GM21619 (cell line): ENCODE results near the gene PPFIBP2.

Source experiments
- ATAC-seq: cut with Tn5 transposase; IDR thresholded peaks from one replicate; pipeline ENCODE4 v1.9.1; 2021; ENCODE audit not compliant: unreplicated experiment

PPFIBP2 gene

GRCh38 chr11:7575841-7576725 is 62.3 kb downstream of the PPFIBP2 start:
- ATAC-seq: no peak

DNA sequence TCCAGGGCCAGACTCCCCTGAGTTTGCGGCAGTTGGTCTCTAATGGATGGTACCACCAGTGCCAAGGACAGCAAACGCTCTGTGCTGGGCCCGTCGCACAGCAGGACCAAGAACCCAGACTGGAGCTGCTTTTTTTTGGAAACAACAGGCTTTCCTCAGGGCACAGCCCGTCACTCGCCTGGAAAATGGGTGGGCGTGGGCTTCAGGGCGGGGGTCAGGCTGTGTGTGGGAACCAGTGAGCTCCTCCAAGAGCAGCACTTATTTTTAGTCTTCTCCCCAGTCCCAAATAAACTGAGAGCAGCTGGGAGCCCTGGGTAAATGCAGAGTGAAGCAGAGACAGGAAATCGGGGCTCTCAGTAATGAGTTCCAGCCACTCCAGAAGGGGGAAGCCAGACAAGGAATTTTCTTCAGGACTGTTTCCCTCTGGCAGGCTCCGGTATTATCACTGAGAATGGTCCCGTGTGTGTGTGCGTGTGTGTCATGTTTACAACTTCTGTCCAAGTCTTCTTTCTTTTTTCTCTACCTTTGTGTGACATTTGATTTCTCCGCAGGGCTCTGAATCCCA is 63.0 kb downstream of the PPFIBP2 start:
- ATAC-seq: no peak

DNA sequence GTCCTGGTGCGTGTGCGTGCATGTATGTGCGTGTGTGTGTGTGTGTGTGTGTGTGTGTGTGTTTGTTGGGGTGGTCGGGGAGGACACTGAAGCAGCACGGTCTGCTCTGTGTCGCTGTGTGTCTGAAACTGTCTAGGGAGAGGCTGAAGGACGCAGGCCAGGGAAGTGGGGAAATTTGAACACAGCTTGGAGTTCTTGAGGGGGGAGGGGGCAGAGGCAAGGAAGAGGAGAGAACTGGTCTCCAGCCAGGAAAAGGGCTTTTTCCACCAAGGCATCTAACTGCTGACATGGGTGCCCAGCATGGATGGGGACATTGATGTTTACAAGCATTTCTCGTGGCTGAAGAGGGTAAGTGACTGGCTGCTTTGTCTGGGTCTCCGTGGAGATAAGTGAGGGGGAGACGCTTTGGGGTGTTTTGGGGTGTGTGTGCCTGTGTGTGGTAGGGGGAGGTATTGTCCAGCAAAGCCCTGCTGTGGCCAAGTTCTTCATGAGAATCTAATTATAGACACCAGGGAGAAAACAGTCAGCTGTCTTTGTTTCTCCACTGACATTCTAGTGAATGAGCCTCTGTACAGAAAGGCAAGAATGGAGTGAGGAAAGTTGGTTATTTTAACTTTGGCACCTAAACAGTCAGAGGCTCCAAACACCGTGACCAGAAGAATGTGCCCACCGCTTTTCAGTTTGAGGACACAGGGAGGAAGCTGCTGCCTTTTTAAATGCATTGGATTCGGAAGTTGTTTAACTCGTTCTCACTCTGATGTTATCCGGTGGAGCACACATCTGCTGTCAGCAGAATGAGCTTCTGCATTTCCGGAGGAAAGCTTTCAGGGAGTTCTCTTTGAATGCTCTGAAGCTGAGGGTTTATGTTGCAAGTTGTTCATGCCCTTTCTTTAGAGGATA is 63.7 kb downstream of the PPFIBP2 start:
- ATAC-seq: peak; percentile 51

- ATAC-seq: no peak
Observed at GRCh38 chr11:7578276-7578955, 64.6 kb downstream of the PPFIBP2 start.

GRCh38 chr11:7579361-7579791 is 65.6 kb downstream of the PPFIBP2 start:
- no peak for ATAC-seq

- no peak for ATAC-seq
Observed at GRCh38 chr11:7581021-7581590, 67.3 kb downstream of the PPFIBP2 start.

- ATAC-seq: no peak
Observed at GRCh38 chr11:7582338-7582985, 68.7 kb downstream of the PPFIBP2 start.

GRCh38 chr11:7583248-7583647 is 69.4 kb downstream of the PPFIBP2 start:
- ATAC-seq: no peak

DNA sequence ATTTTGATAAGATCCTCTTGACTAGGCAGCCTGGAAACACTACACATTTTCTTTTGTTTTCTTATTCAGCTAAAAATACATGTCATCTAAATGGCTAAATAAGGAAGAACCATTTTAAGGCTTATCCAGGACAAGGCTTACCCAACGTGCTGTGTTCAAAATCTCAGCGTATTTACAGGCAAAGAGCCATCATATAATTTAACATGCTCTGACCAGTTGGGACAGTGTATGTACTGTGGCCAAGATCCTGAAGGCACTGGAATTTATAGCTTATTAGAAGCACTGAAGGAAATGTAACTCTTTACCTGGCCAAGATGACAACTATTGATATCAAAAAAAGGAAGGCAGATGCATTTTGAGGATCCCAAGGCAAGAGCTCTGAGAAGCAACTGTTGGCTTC is 71.1 kb downstream of the PPFIBP2 start:
- ATAC-seq: no peak

- no peak for ATAC-seq
Observed at GRCh38 chr11:7585816-7586215, 72.0 kb downstream of the PPFIBP2 start.

GRCh38 chr11:7586376-7586775 is 72.6 kb downstream of the PPFIBP2 start:
- no peak for ATAC-seq

DNA sequence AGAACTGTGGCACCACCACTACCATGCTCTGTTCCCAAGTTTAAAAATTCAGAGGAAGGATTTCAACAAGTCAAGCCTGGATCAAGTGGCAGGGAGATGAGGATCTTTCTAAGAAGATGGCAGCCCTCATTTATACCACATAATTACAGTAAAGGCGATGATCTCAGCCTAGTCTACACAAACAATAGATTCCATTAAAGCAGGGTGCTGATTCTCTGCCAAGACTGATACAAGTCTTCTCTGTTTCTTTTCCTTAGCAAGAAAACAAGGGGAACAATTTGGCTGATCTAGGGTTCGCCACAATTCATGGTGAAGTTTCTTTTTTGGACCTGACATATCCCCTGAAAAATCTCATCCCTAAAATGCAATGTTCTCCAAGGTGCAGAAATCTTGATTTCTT is 73.9 kb downstream of the PPFIBP2 start:
- no peak for ATAC-seq

- ATAC-seq: no peak
Observed at GRCh38 chr11:7589861-7590260, 76.1 kb downstream of the PPFIBP2 start.

DNA sequence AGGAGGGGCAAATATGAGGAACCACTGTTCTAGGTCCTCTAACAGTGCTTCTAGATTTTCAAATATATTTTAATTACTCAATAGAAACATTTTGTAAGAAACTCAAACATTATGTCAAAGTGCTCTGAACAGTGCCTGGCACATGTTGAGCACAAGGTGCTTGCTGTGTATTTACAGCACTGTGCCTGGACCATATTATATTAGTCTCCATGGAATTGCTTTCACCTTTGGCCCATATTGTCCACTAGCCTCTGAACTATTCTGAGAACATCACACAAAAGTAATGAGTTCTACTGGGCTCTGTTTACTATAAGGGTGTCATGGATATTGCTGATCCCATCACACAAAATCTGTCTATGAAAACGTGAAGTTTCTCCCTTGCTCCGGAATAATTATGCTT is 76.7 kb downstream of the PPFIBP2 start:
- ATAC-seq: no peak

GRCh38 chr11:7591107-7591894 is 77.5 kb downstream of the PPFIBP2 start:
- no peak for ATAC-seq

GRCh38 chr11:7591987-7592386 is 78.2 kb downstream of the PPFIBP2 start:
- no peak for ATAC-seq

DNA sequence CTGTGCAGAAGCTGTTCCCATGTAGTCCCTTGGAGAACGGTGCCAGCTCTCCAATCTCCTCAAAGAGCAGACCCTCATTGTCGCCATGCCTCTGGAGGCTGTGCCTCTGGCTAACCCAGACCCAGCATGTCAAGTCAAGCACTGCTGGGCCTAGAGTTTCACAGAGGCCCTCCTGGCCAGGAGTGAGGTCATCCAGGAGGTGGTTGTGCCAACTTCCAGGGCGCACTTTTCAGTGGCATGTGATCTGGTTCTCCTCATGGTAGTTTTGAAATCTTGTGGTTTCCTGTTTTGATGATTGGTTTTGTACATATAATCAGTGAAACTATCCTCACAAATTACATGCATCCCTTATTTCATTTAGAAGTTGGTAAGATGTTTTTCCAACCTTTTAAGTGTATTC is 78.9 kb downstream of the PPFIBP2 start:
- ATAC-seq: no peak

DNA sequence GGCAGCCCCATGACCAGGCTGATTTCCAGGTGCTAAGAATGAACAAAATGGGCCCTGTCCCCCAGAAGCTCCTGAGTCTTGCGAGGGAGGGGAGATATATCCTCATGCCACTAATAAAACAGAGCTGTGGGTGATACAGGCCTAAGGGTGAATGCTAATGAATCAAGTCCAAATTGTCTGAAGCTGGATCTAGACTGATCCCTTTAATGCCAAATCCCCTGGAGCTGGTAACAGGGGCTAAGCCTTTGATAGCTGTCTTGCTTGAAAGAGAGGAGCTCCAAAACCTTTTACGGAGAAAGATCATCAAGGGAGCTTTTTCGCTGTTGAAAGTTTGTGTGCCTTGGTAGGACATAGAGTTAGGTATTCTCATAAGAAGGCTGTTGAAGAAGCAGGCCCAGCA is 79.7 kb downstream of the PPFIBP2 start:
- ATAC-seq: no peak
